HepG2 (cell line): ENCODE data around the gene ATP6V1G2. TPM values are rescaled to one million over a fixed set of nuclear protein-coding genes. Genes with fewer than 3 reads are reported as not detected.

Experiments
- ATAC-seq: fragments of 200-7000 bp; cut with Tn5 transposase; 3 replicates; pipeline ENCODE4 v1.9.1; 2020; ENCODE audit warnings: mild to moderate bottlenecking, moderate library complexity
- Bru-seq: library from RNA; stranded (reverse); fragments of 400-500 nt; gene quantifications from one replicate; lab custom pipeline; 2021; lab: Mats Ljungman, UMichigan
- BruChase-seq, 2 experiments: library from RNA; stranded (reverse); fragments of 400-500 nt; gene quantifications; one replicate each; lab custom pipeline; 2021; lab: Mats Ljungman, UMichigan
- BruUV-seq: library from RNA; stranded (reverse); fragments of 400-500 nt; replicated peaks from 2 replicates; lab custom pipeline; 2021; lab: Mats Ljungman, UMichigan
- CTCF ChIA-PET: fragments of 300-600 bp; formaldehyde crosslinking; extraction: SDS; loops from one replicate; lab custom pipeline; 2021; ENCODE audit warnings: low total read pairs, inconsistent platforms, low intra/inter-chr PET ratio; lab: Yijun Ruan, JAX
- POLR2A ChIA-PET: fragments of 350-600 bp; sonication (Branson Sonifier 250); formaldehyde crosslinking; loops from one replicate; lab custom pipeline; 2020; ENCODE audit warnings: antibody characterized with exemption, inconsistent platforms; lab: Yijun Ruan, JAX
- DNase-seq: peaks from one replicate; pipeline ENCODE4 v3.0.0-alpha.2; 2015; ENCODE audit warnings: low spot score
- FAIRE-seq: peaks from 3 replicates; lab custom pipeline; 2011; peaks lifted over from hg19 to GRCh38; lab: Jason Lieb, UNC
- H2AFZ ChIP-seq: one replicate; pipeline ENCODE4 v1.6.1; 2011; ENCODE audit warnings: low read length, inconsistent platforms
- H3K27ac ChIP-seq: fragments of 300-600 bp; 3 replicates; pipeline ENCODE4 v1.8.0; 2011; ENCODE audit warnings: mixed run types, mild to moderate bottlenecking, mixed read lengths, low read length, inconsistent platforms; ENCODE audit not compliant: insufficient read depth; ENCODE audit errors: extremely low read length
- H3K27me3 ChIP-seq, 2 experiments: fragments of 200-600 bp in 1 of 2; 2 replicates in 1 of 2; 3 replicates in 1 of 2; pipeline versions ENCODE4 v1.6.0 to v1.8.0; 2011; ENCODE audit warnings: low read length in 2 of 2, mild to moderate bottlenecking in 2 of 2, moderate library complexity in 2 of 2, inconsistent platforms in 1 of 2; ENCODE audit not compliant: insufficient read depth in 2 of 2, control insufficient read depth in 1 of 2
- H3K36me3 ChIP-seq, 2 experiments: fragments of 200-600 bp in 1 of 2; replicated peaks in 1 of 2; 2 replicates in 1 of 2; 3 replicates in 1 of 2; pipeline versions ENCODE4 v1.5.1 to v1.8.0; 2011; ENCODE audit warnings: low read length in 2 of 2, inconsistent platforms in 1 of 2; ENCODE audit not compliant: insufficient read depth in 2 of 2, control insufficient read depth in 1 of 2
- H3K4me1 ChIP-seq: 2 replicates; pipeline ENCODE4 v1.5.1; 2012; ENCODE audit warnings: low read length, inconsistent platforms; ENCODE audit not compliant: insufficient read depth
- H3K4me2 ChIP-seq: 2 replicates; pipeline ENCODE4 v1.6.0; 2011; ENCODE audit warnings: low read depth, low read length, inconsistent platforms
- H3K4me3 ChIP-seq, 3 experiments: fragments of 200-600 bp in 1 of 3; sonication (generic), shearing (Covaris generic) in 1 of 3; replicated peaks in 1 of 3; 2 replicates each; pipeline ENCODE4 v1.5.1; 2011 to 2016; ENCODE audit warnings: low read length in 3 of 3, inconsistent platforms in 2 of 3, low read depth in 2 of 3, mild to moderate bottlenecking in 2 of 3, control low read depth in 1 of 3, mixed read lengths in 1 of 3; ENCODE audit not compliant: insufficient read depth in 1 of 3
- H3K79me2 ChIP-seq: one replicate; pipeline ENCODE4 v1.6.1; 2011; ENCODE audit warnings: low read length, inconsistent platforms; ENCODE audit not compliant: insufficient read depth
- H3K9ac ChIP-seq: 2 replicates; pipeline ENCODE4 v1.6.0; 2011; ENCODE audit warnings: mild to moderate bottlenecking, low read depth, low read length, inconsistent platforms; ENCODE audit not compliant: insufficient read depth
- H3K9me3 ChIP-seq: 2 replicates; pipeline ENCODE4 v1.5.1; 2012; ENCODE audit warnings: mild to moderate bottlenecking, low read length
- H4K20me1 ChIP-seq: 2 replicates; pipeline ENCODE4 v1.6.0; 2011; ENCODE audit warnings: inconsistent platforms, mild to moderate bottlenecking, low read length, moderate library complexity; ENCODE audit not compliant: insufficient read depth
- PATZ1 ChIP-seq: sonication (generic); formaldehyde crosslinking; IDR thresholded peaks from 2 replicates; pipeline ENCODE4 v1.4.0; 2020; ENCODE audit warnings: missing genetic modification reagents
- XRCC5 ChIP-seq: fragments of 200-400 bp; formaldehyde crosslinking; optimal IDR thresholded peaks from 2 replicates; pipeline ENCODE3; 2017; ENCODE audit warnings: mild to moderate bottlenecking, low read length
- ZNF354B ChIP-seq: sonication (generic); formaldehyde crosslinking; IDR thresholded peaks from 2 replicates; pipeline ENCODE4 v1.8.0; 2022; ENCODE audit warnings: mild to moderate bottlenecking, missing genetic modification reagents
- ZNF446 ChIP-seq: sonication (generic); formaldehyde crosslinking; IDR thresholded peaks from 2 replicates; pipeline ENCODE4 v1.5.0; 2020; ENCODE audit warnings: mild to moderate bottlenecking, missing genetic modification reagents
- ZNF710 ChIP-seq: sonication (generic); formaldehyde crosslinking; IDR thresholded peaks from 2 replicates; pipeline ENCODE4 v1.5.0; 2020; ENCODE audit warnings: mild to moderate bottlenecking, missing genetic modification reagents, borderline replicate concordance
- ZNF747 ChIP-seq: sonication (generic); formaldehyde crosslinking; IDR thresholded peaks from 2 replicates; pipeline ENCODE4 v1.8.1; 2023; ENCODE audit warnings: missing genetic modification reagents, mild to moderate bottlenecking, borderline replicate concordance
- WGBS: methylation state at CpG from one replicate; pipeline ENCODE4 v1.1.6; 2017; ENCODE audit warnings: low lambda C conversion rate; 5-methylcytosine and 5-hydroxymethylcytosine counted together
- in situ Hi-C: cut with HindIII; loops from 2 replicates; pipeline ENCODE4 v1.10.0; 2017; ENCODE audit warnings: low pct_unique_long_range_greater_than_20kb; ENCODE audit not compliant: extremely low pct_ligation_motif_present
- intact Hi-C: fragments of 100-400 bp; cut with micrococcal nuclease; formaldehyde crosslinking; loops from one replicate; pipeline ENCODE4 v1.10.0; 2022; ENCODE audit not compliant: unreplicated experiment
- long read RNA-seq, 2 experiments: library from RNA in 1 of 2; library from polyadenylated mRNA in 1 of 2; stranded (forward) in 1 of 2; unstranded in 1 of 2; transcript quantifications; one replicate each; pipeline ENCODE4 v2.0.0, GENCODE V29; 2019 to 2022
- polyA minus RNA-seq, 3 experiments: library from RNA; depleted of rRNA, polyadenylated mRNA; stranded (reverse); fragments of >200 nt; gene quantifications; 2 replicates each; pipeline ENCODE4 v1.2.3, GENCODE V29; 2011; ENCODE audit warnings: low replicate concordance in 1 of 3
- polyA plus RNA-seq, 8 experiments: library from polyadenylated mRNA; depleted of rRNA in 3 of 8; stranded (reverse) in 7 of 8; unstranded in 1 of 8; fragments of >200 nt; fragmentation: Illumina TruSeq in 4 of 8; extraction: Trizol in 4 of 8; gene quantifications; 2 replicates each; pipeline versions ENCODE4 v1.2.1 to v1.2.3, GENCODE V29; 2011 to 2016; ENCODE audit warnings: low read depth in 4 of 8, missing spikeins in 1 of 8, mixed read lengths in 1 of 8; ENCODE audit not compliant: insufficient read depth in 1 of 8
- total RNA-seq, 5 experiments: library from RNA; depleted of rRNA; stranded (reverse); fragments of >200 nt; fragmentation: Illumina TruSeq; extraction: Trizol; gene quantifications; 2 replicates each; pipeline ENCODE4 v1.2.3, GENCODE V29; 2016; ENCODE audit warnings: low read depth in 1 of 5
- TF ChIP-seq, protein P1 (sequence below): sonication (generic); formaldehyde crosslinking; IDR thresholded peaks from 2 replicates; pipeline ENCODE4 v1.9.0; 2021; ENCODE audit warnings: missing genetic modification reagents, borderline replicate concordance

The ATP6V1G2 gene
- total RNA-seq (2016; rRNA removed; fragmentation: Illumina TruSeq; extraction: Trizol) (0.27 TPM in 1 of 2 replicates, not detected in the other), polyA plus RNA-seq (2011; rRNA removed) (0.83 and 1.2 TPM in 2 replicates), polyA minus RNA-seq (2011; rRNA and poly(A)+ RNA removed; ENCODE audit: low replicate concordance) (0.19 TPM in 1 of 2 replicates, not detected in the other), Bru-seq, nascent RNA (percentile 12 among the genes with signal in this experiment), BruChase-seq, experiment 1, labeled RNA remaining after a 6-hour chase (percentile 47 among the genes with signal in this experiment), BruChase-seq, experiment 2, labeled RNA remaining after a 2-hour chase (percentile 29 among the genes with signal in this experiment)
- not detected in 2 replicates for total RNA-seq (2016; cell fraction: cytosol; rRNA removed; fragmentation: Illumina TruSeq; extraction: Trizol; ENCODE audit: low read depth)
- total RNA-seq (2016; cell fraction: insoluble cytoplasmic fraction; rRNA removed; fragmentation: Illumina TruSeq; extraction: Trizol): 0.25 and 0.35 TPM in 2 replicates
- 0.15 TPM in 1 of 2 replicates, not detected in the other for total RNA-seq (2016; cell fraction: membrane; rRNA removed; fragmentation: Illumina TruSeq; extraction: Trizol)
- 0.50 TPM in 1 of 2 replicates, not detected in the other for total RNA-seq (2016; cell fraction: nucleus; rRNA removed; fragmentation: Illumina TruSeq; extraction: Trizol)
- 0.35 and 0.47 TPM in 2 replicates for polyA plus RNA-seq (2011; cell fraction: cytosol; rRNA removed)
- polyA plus RNA-seq (2011; cell fraction: nucleus; rRNA removed): 1.1 and 2.1 TPM in 2 replicates
- polyA plus RNA-seq (2012): 0.87 and 1.0 TPM in 2 replicates
- 0.10 and 0.18 TPM in 2 replicates for polyA plus RNA-seq (2016; cell fraction: cytosol; fragmentation: Illumina TruSeq; extraction: Trizol; ENCODE audit: low read depth)
- polyA plus RNA-seq (2016; cell fraction: insoluble cytoplasmic fraction; fragmentation: Illumina TruSeq; extraction: Trizol; ENCODE audit: low read depth): 0.52 and 0.60 TPM in 2 replicates
- 0.19 and 0.40 TPM in 2 replicates for polyA plus RNA-seq (2016; cell fraction: membrane; fragmentation: Illumina TruSeq; extraction: Trizol; ENCODE audit: low read depth)
- polyA plus RNA-seq (2016; cell fraction: nucleus; fragmentation: Illumina TruSeq; extraction: Trizol; ENCODE audit: insufficient read depth, low read depth): 0.81 and 0.89 TPM in 2 replicates
- polyA minus RNA-seq (2011; cell fraction: cytosol; rRNA and poly(A)+ RNA removed): not detected in 2 replicates
- polyA minus RNA-seq (2011; cell fraction: nucleus; rRNA and poly(A)+ RNA removed): 0.52 and 1.2 TPM in 2 replicates
- long read RNA-seq, experiment 1: 0 reads
- long read RNA-seq, experiment 2: 0 reads

DNA sequence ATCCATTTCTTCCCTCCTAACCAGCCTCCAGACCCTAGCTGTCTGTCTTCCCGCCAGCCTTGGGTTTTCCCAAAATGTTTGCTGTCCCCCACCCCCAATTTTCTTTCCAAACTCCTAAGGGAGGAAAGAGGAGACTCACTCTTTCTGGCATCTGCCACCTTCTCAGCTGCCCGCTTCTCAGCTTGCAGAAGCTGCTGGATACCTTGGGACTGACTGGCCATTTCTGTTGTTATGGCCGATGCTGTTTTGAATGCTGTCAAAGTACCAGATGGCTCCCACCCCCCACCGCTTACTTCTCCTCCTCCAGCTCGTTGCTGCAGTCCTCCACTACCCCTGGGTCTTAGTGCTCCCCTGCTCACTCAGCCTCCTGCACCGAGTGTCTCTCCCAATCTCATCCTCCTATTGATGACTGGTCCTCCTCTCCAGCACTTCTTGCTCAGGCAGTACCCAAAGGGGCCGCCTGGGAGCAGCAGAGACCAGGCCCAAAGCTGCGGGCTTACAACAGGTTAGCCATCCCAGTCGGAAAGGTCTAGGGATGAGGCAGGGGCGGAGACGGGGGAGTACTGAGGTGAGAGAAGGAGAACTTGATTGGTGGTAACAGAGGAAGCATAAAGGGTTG lies at the start of gene ATP6V1G2:
ATP6V1G2 (minus strand) TSS at position 270 of the 619 bp plus-strand sequence; CDS start at position 221, 49 bp downstream.
- H3K36me3 ChIP-seq: peaks cover 3 to 6% of the 10 kb centered on the region in 2 experiments
- H4K20me1 ChIP-seq: no peaks in the 10 kb centered on the region
- H3K4me2 ChIP-seq: peak within 1 kb of the TSS; percentile 91
- H3K27ac ChIP-seq: peak within 1 kb of the TSS; percentile 64
- FAIRE-seq: peak; percentile 68
- H3K4me1 ChIP-seq: peaks cover 43% of the 10 kb centered on the region
- POLR2A ChIA-PET: interaction anchor here (0.5 to 4.6 kb wide), 8 partner anchors 28 to 288 kb away, joined by 3 to 36 read pairs (median 5); partner anchors contain the start of genes APOM, BAG6 and TNF
- peak within 1 kb of the TSS; percentile 79 for H3K9ac ChIP-seq
- DNase-seq: peak; percentile 92
- peak within 1 kb of the TSS; percentile 81 for H2AFZ ChIP-seq
- no peaks in the 10 kb centered on the region; a peak in 1 of 5 replicates for H3K27me3 ChIP-seq
- BruUV-seq: no TSS peak
- H3K4me3 ChIP-seq: peak within 1 kb of the TSS; percentile 74 to 93 (median 76)
- CTCF ChIA-PET: interaction anchor here (1.0 to 3.6 kb wide), 3 partner anchors 34 to 53 kb away, joined by 5 to 84 read pairs (median 10); no protein-coding TSS in a partner anchor
- intact Hi-C loops: loop anchor here (1.0 to 10.0 kb wide), 4 partner anchors 36 to 108 kb away; partner anchors contain the start of genes APOM, BAG6 and LTB
- H3K9me3 ChIP-seq: no peaks in the 10 kb centered on the region
- peak; percentile 84 for ATAC-seq
- 13% methylated on average over 11 of the region's 11 CpGs for WGBS
- in situ Hi-C loops: loop anchor here (5.0 kb wide), 1 partner anchor 51 kb away; no protein-coding TSS in a partner anchor
- H3K79me2 ChIP-seq: peaks cover 23% of the 10 kb centered on the region
- TF ChIP-seq ZNF446 (CRISPR knock-in tag): no peak
- no peak for TF ChIP-seq ZNF354B (CRISPR knock-in tag)
- peak; percentile 53; the same call in 1 of the 2 replicates for TF ChIP-seq PATZ1 (CRISPR knock-in tag)
- peak; percentile 93 for TF ChIP-seq XRCC5
- TF ChIP-seq ZNF747 (CRISPR knock-in tag): no peak
- 0 out of 2 replicates have a peak, but pooled peaks have one; percentile 39 for TF ChIP-seq ZNF710 (CRISPR knock-in tag)
- TF ChIP-seq, protein P1, sequence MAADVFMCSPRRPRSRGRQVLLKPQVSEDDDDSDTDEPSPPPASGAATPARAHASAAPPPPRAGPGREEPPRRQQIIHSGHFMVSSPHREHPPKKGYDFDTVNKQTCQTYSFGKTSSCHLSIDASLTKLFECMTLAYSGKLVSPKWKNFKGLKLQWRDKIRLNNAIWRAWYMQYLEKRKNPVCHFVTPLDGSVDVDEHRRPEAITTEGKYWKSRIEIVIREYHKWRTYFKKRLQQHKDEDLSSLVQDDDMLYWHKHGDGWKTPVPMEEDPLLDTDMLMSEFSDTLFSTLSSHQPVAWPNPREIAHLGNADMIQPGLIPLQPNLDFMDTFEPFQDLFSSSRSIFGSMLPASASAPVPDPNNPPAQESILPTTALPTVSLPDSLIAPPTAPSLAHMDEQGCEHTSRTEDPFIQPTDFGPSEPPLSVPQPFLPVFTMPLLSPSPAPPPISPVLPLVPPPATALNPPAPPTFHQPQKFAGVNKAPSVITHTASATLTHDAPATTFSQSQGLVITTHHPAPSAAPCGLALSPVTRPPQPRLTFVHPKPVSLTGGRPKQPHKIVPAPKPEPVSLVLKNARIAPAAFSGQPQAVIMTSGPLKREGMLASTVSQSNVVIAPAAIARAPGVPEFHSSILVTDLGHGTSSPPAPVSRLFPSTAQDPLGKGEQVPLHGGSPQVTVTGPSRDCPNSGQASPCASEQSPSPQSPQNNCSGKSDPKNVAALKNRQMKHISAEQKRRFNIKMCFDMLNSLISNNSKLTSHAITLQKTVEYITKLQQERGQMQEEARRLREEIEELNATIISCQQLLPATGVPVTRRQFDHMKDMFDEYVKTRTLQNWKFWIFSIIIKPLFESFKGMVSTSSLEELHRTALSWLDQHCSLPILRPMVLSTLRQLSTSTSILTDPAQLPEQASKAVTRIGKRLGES (CRISPR knock-in tag): no peak
